Activated CD4-positive, CD25-positive, alpha-beta regulatory T cell treated with anti-CD3 and anti-CD28 coated beads, Interleukin-2, amount 50 U/mL, for 16 hours (primary cell): ENCODE results near the gene TET1.
"Not testable (repeated sequence)": the region's sequence is repeated elsewhere in the genome, so short reads cannot be mapped to it uniquely, and the experiment has no call there.

Source experiments
- DNase-seq: peaks from one replicate; pipeline ENCODE4 v3.0.0-alpha.2; 2020; ENCODE audit warnings: low read depth, low spot score

Gene TET1

DNA sequence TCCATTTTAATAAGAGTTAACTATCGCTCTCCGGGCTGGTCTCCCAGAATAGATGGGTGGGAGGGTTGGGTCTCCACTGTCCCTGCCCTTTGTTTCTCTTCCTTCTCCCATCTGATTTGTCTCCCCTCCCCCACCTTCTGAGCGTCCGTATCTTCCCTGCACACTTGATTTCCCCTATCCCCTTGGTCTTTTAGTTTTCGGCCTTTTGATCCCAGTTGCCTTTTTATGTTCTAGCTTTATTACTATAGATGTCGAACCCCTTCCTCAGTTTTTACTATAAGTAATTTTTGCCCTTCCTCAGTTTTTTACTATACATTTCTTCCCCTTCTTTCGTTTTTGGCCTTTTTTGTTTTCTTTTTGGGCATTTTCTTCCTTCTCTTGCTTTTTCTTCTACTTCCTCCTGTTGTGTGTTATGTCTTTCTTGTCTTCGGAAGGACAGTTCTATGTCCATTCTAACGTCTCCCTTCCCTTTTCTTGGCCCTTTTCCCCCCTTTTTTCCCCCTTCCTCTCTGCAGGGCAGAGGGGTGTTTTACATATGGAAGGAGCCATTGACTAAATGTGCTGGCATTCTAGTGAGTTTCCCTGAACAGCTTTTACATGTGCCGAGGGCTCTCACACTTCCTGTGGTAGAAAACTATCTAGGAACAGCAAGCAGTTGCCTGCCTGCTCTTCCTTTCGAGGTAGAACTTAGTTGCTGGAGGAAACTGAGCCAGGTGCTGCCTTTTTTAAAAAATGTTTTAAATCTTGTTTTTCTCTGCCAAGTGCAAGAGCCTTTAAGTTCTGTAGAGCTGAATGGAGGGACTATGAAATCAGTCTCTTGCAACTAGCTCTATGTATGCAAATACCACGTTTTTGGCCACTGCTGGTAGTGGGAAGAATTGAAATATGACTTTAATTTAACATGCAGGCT is 2.8 kb downstream of the TET1 start:
- DNase-seq: no peak

DNA sequence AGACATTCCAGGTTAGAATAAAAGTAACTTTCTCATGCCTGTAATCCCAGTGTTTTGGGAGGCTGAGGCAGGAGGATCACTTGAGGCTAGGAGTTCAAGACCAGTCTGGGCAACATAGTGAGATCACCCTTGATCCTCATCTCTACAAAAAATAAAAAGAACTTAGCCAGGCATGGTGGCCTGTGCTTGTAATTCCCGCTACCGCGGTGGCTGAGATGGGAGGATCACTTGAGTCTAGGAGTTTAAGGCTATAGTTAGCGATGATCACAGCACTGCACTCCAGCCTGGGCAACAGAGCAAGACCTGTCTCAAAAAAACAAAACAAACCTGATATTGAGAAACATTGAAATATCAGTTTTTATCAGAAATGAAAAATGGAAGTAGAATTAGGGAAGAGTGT is 4.6 kb downstream of the TET1 start:
- no peak for DNase-seq

DNA sequence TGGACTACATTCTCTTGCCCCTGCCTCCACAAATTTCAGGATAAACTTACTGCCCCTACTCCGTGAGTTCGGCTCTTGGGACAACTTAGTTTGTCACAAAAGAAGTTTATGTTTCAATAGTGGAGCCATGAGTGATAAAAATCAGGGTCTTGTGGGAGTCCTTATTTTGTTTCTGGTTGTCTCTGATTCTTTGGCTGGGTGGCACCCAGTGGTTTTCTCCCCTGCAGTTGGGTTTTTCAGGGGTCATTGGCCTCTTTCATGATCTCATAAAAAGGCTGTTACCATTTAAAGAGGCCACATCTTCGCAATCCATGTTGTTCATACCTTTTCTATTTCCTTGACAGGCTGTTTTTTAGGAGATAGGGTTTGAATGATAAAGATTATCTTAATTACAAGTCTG is 5.5 kb downstream of the TET1 start:
- DNase-seq: no peak

DNA sequence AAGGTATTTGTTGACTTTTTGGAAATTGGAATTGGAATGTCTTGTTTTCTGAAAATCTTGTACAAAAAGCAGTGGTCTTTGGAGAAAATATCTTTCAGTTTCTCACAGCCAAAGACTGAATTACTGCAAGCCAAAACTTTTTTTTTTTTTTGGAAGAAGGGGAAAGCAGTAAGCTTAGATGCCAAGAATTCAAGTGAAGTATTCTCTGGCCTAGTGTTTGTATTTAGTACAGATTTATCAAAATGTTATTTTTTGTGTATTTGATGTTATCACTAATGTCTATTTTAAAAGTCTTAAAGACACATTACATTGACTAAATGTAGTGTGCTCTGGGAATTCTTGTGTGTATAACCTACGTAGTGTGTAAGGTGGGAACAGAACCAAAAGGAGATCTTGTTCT is 6.2 kb downstream of the TET1 start:
- no peak for DNase-seq

DNA sequence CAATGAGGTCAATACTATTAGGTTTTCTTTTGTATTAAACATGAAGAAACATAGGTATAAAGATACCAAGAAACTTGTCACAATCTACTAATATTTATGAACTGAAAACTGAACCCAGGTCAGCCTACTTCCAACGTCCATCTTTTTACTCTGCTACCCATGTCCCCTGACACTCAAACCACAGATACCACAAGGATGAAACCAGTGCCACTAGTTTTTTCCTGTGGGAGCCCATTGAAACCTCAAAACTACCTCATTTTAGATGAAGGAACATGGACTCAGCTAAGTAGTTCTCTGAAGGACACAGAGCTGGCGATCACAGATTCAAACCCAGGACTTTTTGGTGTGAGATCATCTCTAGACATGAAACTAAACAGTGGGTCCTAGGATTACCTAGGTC is 6.8 kb downstream of the TET1 start:
- no peak for DNase-seq

DNA sequence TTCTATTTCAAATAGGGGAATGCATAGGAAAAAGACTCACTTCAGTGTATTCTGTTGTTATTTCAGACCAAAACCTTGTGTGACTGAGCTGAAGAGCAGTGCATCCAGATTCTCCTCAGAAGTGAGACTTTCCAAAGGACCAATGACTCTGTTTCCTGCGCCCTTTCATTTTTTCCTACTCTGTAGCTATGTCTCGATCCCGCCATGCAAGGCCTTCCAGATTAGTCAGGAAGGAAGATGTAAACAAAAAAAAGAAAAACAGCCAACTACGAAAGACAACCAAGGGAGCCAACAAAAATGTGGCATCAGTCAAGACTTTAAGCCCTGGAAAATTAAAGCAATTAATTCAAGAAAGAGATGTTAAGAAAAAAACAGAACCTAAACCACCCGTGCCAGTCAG is 12.0 kb downstream of the TET1 start:
- DNase-seq: no peak

DNA sequence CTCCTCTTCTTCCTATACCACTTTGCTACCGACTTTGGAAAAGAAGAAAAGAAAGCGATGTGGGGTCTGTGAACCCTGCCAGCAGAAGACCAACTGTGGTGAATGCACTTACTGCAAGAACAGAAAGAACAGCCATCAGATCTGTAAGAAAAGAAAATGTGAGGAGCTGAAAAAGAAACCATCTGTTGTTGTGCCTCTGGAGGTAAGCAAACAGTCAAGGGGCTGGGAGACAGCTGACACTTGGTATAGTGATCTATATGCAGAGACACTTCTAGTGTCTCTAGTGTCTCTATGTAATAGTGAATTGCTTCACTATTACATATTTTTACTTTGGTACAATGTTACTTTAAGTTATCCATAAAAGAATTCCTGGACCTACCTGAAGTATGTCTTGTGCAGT is 13.9 kb downstream of the TET1 start:
- DNase-seq: no peak

DNA sequence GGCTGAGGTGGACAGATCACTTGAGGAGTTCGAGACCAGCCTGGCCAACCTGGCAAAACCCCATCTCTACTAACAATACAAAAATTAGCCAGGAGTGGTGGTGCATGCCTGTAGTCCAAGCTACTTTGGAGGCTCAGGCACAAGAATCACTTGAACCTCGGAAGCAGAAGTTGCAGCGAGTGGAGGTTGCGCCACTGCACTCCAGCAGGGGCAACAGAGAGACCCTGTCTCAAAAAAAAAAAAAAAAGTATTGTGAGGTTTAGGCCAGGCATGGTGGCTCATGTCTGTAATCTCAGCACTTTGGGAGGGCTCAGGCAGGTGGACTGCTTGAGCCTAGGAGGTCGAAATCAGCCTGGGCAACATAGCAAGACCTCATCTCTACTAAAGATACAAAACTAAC is 16.0 kb downstream of the TET1 start:
- no peak for DNase-seq

DNA sequence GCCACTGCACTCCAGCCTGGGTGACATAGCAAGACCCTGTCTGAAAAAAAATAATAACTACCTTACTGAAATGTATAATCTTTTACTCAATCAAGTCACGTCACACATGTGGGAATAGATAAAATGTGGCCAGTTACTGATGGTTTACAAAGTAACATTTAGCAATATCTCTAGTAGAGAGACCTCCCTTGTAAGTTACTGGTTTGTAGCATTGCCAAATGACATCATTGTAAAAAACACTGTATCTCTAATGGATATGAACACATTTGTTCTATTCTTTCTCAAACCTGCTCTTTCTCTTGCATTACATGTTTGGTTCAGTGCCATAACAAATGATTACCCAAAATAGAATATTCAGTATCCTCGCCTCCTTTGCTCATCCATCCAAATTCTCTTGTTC is 18.8 kb downstream of the TET1 start:
- DNase-seq: no peak

DNA sequence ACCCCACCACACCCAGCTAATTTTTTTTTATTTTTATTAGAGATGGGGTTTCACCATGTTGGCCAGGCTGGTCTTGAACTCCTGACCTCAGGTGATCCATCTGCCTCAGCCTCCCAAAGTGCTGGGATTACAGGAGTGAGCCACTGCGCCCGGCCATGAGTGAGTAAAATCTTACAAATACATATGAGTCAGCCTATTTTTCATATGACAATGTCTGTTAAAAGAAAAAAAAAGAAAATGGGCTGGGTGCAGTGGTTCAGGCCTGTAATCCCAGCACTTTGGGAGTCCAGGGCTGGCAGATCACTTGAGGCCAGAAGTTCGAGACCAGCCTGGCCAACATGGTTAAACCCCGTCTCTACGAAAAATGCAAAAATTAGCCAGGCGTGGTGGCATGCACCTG is 24.1 kb downstream of the TET1 start:
- not testable (repeated sequence) for DNase-seq

DNA sequence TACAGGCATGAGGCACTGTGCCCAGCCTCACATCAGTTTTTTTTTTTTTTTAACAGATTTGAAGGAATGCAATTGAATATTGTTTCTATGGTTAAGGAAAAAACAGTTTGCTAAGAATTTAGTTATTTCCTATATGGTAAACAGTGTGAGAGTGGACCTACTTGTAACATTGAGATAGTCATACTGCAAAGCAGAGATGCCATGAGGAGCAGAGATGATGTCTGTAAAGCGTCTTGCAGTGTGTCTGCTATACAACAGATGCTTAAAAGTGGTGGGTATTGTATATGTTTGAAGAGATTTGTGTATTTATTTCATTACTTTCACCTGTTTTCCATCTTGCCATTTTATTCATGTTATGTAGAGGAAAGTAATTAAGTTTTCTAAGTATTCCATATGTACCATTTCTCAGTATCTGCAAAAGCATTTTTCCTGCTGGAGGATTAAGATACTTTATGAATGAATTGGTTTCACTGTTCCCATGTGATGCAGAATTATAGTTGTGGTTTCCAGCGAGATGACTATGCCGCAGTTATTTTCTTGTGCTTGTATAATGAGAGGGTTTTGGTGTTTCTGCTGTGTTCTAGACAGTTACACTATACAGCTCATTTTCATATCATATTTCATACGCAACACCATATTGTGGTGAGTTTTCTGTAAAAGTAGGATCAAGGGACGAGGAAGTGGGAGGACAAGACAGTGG is 26.6 kb downstream of the TET1 start:
- DNase-seq: no peak

DNA sequence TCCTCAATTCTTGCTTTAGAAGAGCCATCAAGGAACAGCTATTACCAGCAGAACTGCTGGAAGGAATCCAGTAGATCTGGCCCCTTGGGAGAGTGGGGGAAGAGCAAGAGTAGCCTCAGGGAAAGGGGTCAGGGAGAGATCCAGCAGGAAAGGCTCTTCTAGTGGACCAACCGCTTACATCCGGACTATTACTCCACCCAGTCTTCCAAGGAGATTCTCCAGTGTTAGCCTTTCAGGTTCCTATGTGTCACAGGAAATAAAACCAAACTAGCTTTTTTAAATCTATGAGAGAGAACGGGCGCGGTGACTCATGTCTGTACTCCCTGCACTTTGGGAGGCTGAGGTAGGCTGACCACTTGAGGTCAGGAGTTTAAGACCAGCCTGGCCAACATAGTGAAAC is 34.3 kb downstream of the TET1 start:
- no peak for DNase-seq

DNA sequence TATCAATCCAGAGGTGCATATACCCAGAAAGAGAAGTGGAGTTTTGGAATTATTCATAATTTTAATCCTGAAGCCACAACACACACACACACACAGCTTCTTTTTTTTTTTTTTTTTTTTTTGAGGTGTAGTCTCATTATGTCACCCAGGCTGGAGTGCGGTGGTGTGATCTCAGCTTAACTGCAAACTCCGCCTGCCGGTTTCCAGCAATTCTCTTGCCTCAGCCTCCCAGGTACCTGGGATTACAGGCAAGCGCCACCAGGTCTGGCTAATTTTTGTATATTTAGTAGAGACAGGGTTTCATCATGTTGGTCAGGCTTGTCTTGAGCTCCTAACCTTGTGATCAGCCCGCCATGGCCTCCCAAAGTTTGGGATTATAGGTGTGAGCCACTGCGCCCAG is 35.4 kb downstream of the TET1 start:
- no peak for DNase-seq

DNA sequence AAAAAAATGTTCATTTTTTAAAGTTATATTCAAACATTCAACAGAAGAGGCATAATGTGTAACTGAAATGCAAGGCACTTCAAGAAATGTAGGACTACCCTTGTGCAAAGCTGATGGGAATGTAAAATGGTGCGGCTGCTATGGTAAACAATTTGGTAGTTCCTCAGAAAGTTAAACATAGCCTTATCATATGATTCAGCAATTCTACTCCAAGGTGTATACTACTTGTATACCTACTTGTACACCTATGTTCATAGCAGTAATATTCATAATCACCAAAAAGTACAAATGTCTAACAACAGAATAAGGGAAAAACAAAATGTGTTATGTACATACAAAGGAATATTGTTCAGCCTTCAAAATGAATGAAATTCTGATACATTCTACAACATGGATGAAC is 37.3 kb downstream of the TET1 start:
- no peak for DNase-seq

DNA sequence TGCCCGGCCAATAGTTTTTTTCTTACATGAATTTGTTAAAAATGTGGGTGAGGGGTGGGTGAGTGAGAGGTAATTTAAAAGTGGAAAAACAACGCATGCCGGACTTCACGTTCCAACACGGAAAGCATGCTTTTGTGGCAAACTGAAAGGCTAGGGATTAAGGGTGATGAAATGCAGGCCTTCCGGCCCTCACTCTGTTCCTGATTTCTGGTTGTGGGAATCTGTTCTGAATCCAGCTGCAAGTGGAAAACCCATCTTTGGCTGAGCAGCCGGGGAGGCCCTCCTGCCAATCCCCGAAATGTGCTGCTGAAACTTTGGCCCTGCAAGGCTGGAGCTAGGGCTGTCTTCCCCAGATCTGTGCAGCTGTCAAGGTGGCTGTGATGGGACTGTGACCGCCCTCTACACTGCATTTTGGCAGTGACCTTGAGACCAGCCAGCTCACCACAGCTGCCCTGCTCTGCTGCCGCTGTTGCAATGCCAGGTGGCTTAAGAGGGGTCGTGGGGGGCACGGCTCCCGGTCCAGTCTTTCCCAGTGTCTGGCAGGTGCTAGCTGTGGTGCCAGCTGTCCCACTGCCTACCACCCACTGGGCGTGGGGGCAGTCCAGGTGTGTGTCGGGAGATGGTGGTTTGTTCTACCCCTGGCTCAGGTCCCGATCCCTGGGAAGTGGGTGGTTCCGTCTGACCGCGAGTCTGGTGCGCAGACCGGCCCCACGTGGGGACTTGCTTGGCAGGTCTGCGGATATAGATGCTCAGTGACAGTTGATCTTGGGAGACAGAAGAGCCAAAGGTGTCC is 39.0 kb downstream of the TET1 start:
- no peak for DNase-seq

DNA sequence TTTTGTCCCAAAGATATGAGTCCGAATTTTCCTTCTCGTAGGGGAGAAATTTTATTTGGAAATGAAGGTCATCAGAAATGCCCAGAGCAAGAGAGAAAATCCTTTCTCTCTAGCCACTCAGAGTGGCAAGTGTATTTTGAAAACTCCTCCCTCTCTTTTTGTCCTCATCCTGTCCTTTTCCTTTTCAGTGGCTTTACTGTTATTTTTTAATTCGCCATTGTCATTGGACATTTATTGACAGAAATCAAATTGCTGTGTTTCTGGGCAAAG is 39.6 kb downstream of the TET1 start:
- DNase-seq: no peak

DNA sequence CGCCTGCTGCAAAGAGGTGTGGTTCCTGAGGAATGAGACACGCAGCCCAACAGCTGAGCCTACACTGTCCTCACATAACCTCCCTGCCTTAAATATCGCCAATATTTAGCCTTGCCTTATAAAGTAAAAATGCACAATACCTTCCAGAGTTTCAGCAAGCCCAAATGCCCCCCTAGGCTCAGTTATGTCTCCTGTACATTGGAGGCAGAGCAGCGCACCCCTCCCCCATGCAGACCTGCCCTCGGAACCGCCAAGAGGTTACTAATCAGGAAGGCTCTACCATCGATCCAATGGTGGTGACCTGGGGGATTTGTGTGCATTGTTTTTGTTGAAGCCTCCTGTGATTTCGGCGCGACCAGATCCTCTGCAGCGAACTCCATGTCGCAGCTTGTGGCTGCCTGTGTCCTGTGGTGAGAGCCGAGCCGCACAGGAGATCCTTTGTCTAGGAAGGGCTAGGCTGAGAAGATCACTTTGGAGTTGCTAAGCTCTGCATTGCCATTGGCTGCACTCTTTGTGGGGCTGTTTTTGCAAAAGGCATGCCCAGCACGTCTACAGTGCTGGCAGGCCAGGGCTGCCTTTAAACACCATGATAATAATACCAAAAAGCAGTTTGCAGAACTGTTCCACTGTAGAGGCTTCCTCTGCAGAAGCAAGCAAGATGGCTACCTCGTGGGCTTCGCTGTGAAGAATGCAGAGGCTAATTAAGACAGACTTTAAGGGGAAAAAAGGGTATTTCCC is 40.1 kb downstream of the TET1 start:
- peak; percentile 5 for DNase-seq

DNA sequence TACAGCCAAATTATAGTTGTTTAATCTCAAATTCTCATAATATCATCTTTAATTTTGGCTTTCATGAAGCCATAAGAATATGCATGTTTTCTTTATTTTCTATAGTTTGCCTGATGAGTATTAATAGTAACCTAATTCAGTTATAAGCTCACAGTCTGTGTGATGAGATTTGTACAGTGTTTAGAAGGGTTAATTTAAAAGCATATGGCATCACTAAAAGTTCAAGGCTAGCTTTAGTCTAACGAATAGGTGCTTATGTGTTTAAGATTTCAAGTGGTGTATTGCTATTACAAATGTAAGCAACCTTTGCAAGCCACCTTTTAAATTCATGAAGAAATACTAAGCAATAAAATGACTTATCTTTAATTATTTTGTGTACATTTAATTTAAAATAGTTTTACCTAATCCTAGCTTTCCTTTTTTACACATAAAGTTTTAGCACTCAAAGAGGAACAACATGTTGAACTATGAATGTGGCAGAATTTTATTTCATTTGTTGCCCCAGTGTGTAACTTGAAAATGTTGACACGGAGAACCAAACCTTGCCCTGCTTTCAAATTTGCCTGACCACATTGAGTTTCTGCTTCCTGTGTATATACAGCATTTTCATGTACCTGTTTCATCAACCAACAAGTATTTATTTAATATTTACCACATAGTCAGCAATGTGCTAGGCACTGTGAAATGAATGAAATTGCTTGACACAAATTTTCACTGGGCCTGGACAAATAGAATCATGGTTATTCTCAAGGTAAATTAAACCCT is 41.5 kb downstream of the TET1 start:
- DNase-seq: no peak

DNA sequence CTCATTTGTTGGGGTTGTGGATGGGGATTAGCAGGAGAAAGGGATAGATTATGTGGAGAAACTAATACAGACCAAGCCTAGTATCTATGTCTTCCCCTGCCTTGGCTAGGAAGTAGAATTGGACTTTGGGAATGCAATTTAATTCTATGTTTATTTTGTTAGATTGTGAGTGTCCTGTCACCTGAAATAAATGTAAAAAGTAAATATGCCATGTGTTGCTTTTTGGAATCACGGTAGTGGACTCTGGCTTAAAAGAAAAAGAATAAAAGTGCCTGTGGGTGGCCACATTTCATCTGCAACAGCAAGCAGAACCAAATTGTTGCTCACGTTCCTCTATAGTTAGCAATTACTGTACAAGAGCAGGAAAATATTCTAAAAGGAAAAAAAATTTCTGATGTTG is 42.3 kb downstream of the TET1 start:
- no peak for DNase-seq

DNA sequence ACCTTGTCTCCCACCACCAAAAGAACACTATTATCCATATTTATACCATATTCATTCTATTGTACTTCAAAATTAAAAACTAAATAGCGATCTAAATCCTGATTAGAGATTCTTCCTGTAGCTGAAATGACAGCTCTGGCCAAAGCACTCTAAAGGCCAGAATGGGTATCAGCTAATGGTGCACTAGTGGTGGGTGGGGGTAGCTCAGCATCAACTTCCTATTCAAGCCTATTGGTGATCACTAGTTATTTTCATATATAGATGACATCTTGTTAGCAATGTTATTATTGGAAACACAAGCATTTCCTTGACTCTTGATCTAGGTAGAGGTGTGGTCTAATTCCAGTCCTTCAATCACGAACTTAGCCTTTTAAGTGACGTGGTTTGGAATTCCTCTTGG is 43.6 kb downstream of the TET1 start:
- no peak for DNase-seq

DNA sequence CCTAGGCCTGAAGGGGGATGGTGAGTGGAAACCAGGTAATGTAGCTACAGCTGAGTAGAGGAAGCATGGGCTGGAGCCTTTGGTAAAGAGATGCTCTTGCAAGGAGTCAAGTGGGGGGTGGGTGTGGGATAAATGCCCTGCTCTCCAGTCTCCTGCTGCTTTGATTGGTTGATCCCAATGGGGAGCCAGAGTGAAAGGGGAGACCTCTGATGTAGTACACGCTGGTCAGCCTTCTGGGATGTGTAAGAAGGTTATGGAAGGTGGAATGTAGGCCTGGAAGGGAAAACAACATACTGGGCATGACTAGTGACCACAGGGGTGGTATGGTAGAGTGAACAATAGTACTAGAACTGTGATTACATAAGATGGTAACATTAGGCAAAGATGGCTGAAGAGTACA is 44.3 kb downstream of the TET1 start:
- no peak for DNase-seq
